Panc1 (cell line): ENCODE results near the gene CHPF2. TPM values are rescaled to one million over a fixed set of nuclear protein-coding genes. Genes with fewer than 3 reads are reported as not detected.

Source experiments
- ATAC-seq: fragments of 200-7000 bp; cut with Tn5 transposase; 2 replicates; pipeline ENCODE4 v1.9.1; 2020; ENCODE audit warnings: mild to moderate bottlenecking, moderate library complexity
- BruUV-seq: library from RNA; stranded (reverse); fragments of 400-500 nt; replicated peaks from 2 replicates; lab custom pipeline; 2021; lab: Mats Ljungman, UMichigan
- CTCF ChIA-PET: fragments of 300-600 bp; sonication (Branson Sonifier 250); formaldehyde crosslinking; loops from one replicate; lab custom pipeline; 2022; ENCODE audit warnings: antibody characterized with exemption; lab: Charles Lee
- POLR2A ChIA-PET: fragments of 300-600 bp; sonication (Branson Sonifier 250); formaldehyde crosslinking; loops from one replicate; lab custom pipeline; 2022; ENCODE audit warnings: antibody characterized with exemption; lab: Charles Lee
- DNase-seq: peaks from one replicate; pipeline ENCODE4 v3.0.0-alpha.2; 2010; ENCODE audit warnings: low read depth, low spot score
- H3K27ac ChIP-seq: 2 replicates; pipeline ENCODE4 v1.5.1; 2011; ENCODE audit warnings: mild to moderate bottlenecking, low read length, inconsistent platforms
- H3K27me3 ChIP-seq: fragments of 200-500 bp; sonication (Bioruptor generic); 2 replicates; pipeline ENCODE4 v1.6.0; 2014; ENCODE audit warnings: low read length, inconsistent platforms; ENCODE audit not compliant: control insufficient read depth, insufficient read depth
- H3K36me3 ChIP-seq: fragments of 200-500 bp; sonication (Bioruptor generic); 2 replicates; pipeline ENCODE4 v1.5.1; 2014; ENCODE audit warnings: inconsistent platforms, mild to moderate bottlenecking, low read length, moderate library complexity; ENCODE audit not compliant: control insufficient read depth, insufficient read depth
- H3K4me1 ChIP-seq: 2 replicates; pipeline ENCODE4 v1.5.1; 2011; ENCODE audit warnings: inconsistent platforms, mild to moderate bottlenecking, low read length, moderate library complexity; ENCODE audit not compliant: control insufficient read depth, insufficient read depth
- H3K4me3 ChIP-seq, 2 experiments: 2 replicates each; pipeline ENCODE4 v1.5.1; 2011 to 2012; ENCODE audit warnings: low read depth in 2 of 2, low read length in 2 of 2, mild to moderate bottlenecking in 2 of 2, inconsistent platforms in 1 of 2, moderate library complexity in 1 of 2
- H3K9me3 ChIP-seq: fragments of 200-500 bp; sonication (Bioruptor generic); 2 replicates; pipeline ENCODE4 v1.5.1; 2014; ENCODE audit warnings: low read depth, mild to moderate bottlenecking, inconsistent platforms, low read length, moderate library complexity; ENCODE audit not compliant: control insufficient read depth, insufficient read depth
- POLR2AphosphoS5 ChIP-seq: IDR thresholded peaks from 2 replicates; pipeline ENCODE4 v1.6.1; 2012; ENCODE audit warnings: mild to moderate bottlenecking, low read depth, low read length, moderate library complexity
- SIN3A ChIP-seq: IDR thresholded peaks from 2 replicates; pipeline ENCODE4 v1.6.1; 2012; ENCODE audit warnings: low read depth, mild to moderate bottlenecking, low read length, moderate library complexity, borderline replicate concordance; ENCODE audit not compliant: insufficient read depth
- TCF7L2 ChIP-seq: IDR thresholded peaks from 2 replicates; pipeline ENCODE4 v1.6.1; 2011; ENCODE audit warnings: mild to moderate bottlenecking, low read depth, low read length, inconsistent platforms
- in situ Hi-C: cut with HindIII; loops from 2 replicates; pipeline ENCODE4 v1.10.0; 2016; ENCODE audit warnings: low sequenced_read_pairs, low pct_unique_long_range_greater_than_20kb
- intact Hi-C: fragments of 100-400 bp; cut with micrococcal nuclease; formaldehyde crosslinking; loops from one replicate; pipeline ENCODE4 v1.10.0; 2022; ENCODE audit not compliant: unreplicated experiment
- total RNA-seq: library from RNA; stranded (reverse); gene quantifications from one replicate; pipeline ENCODE4 v1.2.1, GENCODE V29; 2021; ENCODE audit not compliant: unreplicated experiment
- TF ChIP-seq, protein P1 (sequence below), 2 experiments: IDR thresholded peaks; 2 replicates each; pipeline ENCODE4 v1.6.1; 2011 to 2012; ENCODE audit warnings: low read depth in 2 of 2, control low read depth in 1 of 2, low read length in 1 of 2, mild to moderate bottlenecking in 1 of 2, moderate library complexity in 1 of 2; ENCODE audit not compliant: insufficient read depth in 1 of 2
- TF ChIP-seq, protein P2 (sequence below): fragments of 450-650 bp; IDR thresholded peaks from 2 replicates; pipeline ENCODE4 v1.5.1; 2017; ENCODE audit warnings: mild to moderate bottlenecking

Gene CHPF2
- total RNA-seq, 1 experiment from 2014 or later: 44.9 TPM

DNA sequence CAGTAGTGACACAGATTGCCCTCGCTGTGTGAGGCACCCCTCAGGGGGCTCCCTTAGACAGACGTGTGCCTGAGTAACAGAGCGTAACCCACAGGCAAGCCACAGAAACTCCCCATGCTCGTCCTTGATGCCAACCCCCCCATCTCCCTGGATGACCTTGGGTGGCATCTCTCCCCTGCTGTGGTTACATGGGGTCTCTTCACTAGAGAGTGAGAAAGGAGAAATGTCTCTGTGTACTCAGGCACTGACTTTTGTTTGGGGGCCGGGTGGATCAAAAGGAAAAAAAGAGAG, 44.1 kb upstream of the CHPF2 start:
- BruUV-seq: no TSS peak
- DNase-seq: no peak
- no peak for ATAC-seq
- Histone ChIP-seq H3K4me3 (no peak overlapping the region), H3K4me1 (no peaks in the 10 kb centered on the region), H3K27ac (no peak overlapping the region), H3K9me3 (no peaks in the 10 kb centered on the region), H3K27me3 (no peaks in the 10 kb centered on the region), H3K36me3 (no peaks in the 10 kb centered on the region)
- CTCF ChIA-PET: no interaction called here
- in situ Hi-C loops: no loop called here
- no peak for TF ChIP-seq SIN3A
- TF ChIP-seq POLR2AphosphoS5: no peak
- intact Hi-C loops: no loop called here
- POLR2A ChIA-PET: no interaction called here

DNA sequence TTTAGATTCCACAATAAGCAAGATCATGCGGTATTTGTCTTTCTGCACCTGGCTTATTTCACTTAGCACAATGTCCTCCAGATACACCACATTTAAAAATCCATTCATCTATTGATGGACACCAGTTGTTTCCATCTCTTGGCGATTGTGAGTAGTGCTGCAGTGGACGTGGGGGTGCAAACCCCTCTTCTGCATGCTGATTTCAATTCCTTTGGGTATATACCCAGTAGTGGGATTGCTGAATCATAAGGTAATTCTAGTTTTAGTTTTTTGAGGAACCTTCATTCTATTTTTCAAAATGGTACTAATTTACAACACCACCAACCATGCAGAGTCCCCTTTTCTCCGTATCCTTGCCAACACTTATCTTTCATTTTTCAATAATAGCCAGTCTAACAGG, 43.2 kb upstream of the CHPF2 start:
- H3K4me3 ChIP-seq: no peak overlapping the region
- H3K36me3 ChIP-seq: no peaks in the 10 kb centered on the region
- no peak for DNase-seq
- H3K9me3 ChIP-seq: no peaks in the 10 kb centered on the region
- no peaks in the 10 kb centered on the region for H3K27me3 ChIP-seq
- no peak for ATAC-seq
- H3K4me1 ChIP-seq: no peaks in the 10 kb centered on the region
- no peak overlapping the region for H3K27ac ChIP-seq
- TF ChIP-seq, protein P1, sequence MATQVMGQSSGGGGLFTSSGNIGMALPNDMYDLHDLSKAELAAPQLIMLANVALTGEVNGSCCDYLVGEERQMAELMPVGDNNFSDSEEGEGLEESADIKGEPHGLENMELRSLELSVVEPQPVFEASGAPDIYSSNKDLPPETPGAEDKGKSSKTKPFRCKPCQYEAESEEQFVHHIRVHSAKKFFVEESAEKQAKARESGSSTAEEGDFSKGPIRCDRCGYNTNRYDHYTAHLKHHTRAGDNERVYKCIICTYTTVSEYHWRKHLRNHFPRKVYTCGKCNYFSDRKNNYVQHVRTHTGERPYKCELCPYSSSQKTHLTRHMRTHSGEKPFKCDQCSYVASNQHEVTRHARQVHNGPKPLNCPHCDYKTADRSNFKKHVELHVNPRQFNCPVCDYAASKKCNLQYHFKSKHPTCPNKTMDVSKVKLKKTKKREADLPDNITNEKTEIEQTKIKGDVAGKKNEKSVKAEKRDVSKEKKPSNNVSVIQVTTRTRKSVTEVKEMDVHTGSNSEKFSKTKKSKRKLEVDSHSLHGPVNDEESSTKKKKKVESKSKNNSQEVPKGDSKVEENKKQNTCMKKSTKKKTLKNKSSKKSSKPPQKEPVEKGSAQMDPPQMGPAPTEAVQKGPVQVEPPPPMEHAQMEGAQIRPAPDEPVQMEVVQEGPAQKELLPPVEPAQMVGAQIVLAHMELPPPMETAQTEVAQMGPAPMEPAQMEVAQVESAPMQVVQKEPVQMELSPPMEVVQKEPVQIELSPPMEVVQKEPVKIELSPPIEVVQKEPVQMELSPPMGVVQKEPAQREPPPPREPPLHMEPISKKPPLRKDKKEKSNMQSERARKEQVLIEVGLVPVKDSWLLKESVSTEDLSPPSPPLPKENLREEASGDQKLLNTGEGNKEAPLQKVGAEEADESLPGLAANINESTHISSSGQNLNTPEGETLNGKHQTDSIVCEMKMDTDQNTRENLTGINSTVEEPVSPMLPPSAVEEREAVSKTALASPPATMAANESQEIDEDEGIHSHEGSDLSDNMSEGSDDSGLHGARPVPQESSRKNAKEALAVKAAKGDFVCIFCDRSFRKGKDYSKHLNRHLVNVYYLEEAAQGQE (IDR thresholded peaks at IDR 0.05; ENCODE audit: insufficient read depth in 1 of 2, low read depth in 2 of 2, low read length in 1 of 2): no peak
- TF ChIP-seq, protein P2, sequence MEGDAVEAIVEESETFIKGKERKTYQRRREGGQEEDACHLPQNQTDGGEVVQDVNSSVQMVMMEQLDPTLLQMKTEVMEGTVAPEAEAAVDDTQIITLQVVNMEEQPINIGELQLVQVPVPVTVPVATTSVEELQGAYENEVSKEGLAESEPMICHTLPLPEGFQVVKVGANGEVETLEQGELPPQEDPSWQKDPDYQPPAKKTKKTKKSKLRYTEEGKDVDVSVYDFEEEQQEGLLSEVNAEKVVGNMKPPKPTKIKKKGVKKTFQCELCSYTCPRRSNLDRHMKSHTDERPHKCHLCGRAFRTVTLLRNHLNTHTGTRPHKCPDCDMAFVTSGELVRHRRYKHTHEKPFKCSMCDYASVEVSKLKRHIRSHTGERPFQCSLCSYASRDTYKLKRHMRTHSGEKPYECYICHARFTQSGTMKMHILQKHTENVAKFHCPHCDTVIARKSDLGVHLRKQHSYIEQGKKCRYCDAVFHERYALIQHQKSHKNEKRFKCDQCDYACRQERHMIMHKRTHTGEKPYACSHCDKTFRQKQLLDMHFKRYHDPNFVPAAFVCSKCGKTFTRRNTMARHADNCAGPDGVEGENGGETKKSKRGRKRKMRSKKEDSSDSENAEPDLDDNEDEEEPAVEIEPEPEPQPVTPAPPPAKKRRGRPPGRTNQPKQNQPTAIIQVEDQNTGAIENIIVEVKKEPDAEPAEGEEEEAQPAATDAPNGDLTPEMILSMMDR: no peak
- TF ChIP-seq POLR2AphosphoS5 (no peak), TCF7L2 (no peak), SIN3A (no peak)
- intact Hi-C loops (no loop called here), in situ Hi-C loops (no loop called here)
- POLR2A ChIA-PET: no interaction called here
- no TSS peak for BruUV-seq
- CTCF ChIA-PET: no interaction called here

DNA sequence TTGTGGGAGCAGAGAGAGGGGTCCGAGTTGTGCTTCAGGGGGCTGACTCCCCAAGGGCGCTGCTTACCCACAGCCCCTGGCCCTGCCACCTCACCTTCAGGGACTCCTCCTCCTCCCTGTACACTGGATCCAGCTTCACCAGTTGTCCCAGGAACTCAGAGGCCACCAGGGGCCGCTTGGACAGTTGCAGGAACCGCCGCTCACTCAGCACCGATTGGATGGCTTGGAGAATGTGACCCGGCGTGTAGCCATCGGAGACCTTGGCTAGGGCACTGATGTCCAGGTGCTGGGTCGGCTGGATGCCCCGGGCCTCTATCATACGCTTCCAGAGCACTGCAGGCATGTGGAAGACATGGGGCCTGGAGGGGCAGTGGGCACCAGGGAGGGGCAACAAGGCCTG, 40.7 kb upstream of the CHPF2 start:
- peaks cover 5% of the 10 kb centered on the region for H3K27me3 ChIP-seq

More for the DNA sequence above, 40.7 kb upstream of the CHPF2 start:
- Histone ChIP-seq H3K36me3 (no peaks in the 10 kb centered on the region), H3K27ac (no peak overlapping the region), H3K9me3 (no peaks in the 10 kb centered on the region), H3K4me1 (no peaks in the 10 kb centered on the region), H3K4me3 (no peak overlapping the region)
- in situ Hi-C loops (no loop called here), intact Hi-C loops (no loop called here)
- POLR2A ChIA-PET: no interaction called here
- ATAC-seq (no peak), DNase-seq (no peak)
- TF ChIP-seq SIN3A: no peak
- TF ChIP-seq, protein P2: no peak
- TF ChIP-seq POLR2AphosphoS5: no peak
- BruUV-seq: no TSS peak
- CTCF ChIA-PET: no interaction called here
